Endothelial cell of umbilical vein (primary cell): Measurements from ENCODE around the gene CNTROB. TPM values are rescaled to one million over a fixed set of nuclear protein-coding genes. Genes with fewer than 3 reads are reported as not detected.

Source experiments
- BruUV-seq: library from RNA; stranded (reverse); fragments of 400-500 nt; replicated peaks from 2 replicates; lab custom pipeline; 2021; lab: Mats Ljungman, UMichigan
- CTCF ChIA-PET: fragments of 300-600, 350-600 bp; sonication (Branson Sonifier 250); formaldehyde crosslinking; loops from one replicate; lab custom pipeline; 2021; ENCODE audit warnings: antibody characterized with exemption, inconsistent platforms; lab: Charles Lee
- POLR2A ChIA-PET: fragments of 300-600, 350-600 bp; sonication (Branson Sonifier 250); formaldehyde crosslinking; loops from one replicate; lab custom pipeline; 2021; ENCODE audit warnings: antibody characterized with exemption, inconsistent platforms; lab: Charles Lee
- DNase-seq: peaks from one replicate; pipeline ENCODE4 v3.0.0-alpha.2; 2011; ENCODE audit warnings: low read depth, low spot score
- FAIRE-seq: peaks from 2 replicates; lab custom pipeline; 2011; peaks lifted over from hg19 to GRCh38; lab: Jason Lieb, UNC
- H2AFZ ChIP-seq: 2 replicates; pipeline ENCODE4 v1.6.0; 2012; ENCODE audit warnings: low read depth, low read length, control low read depth, inconsistent platforms
- H3K27ac ChIP-seq: 2 replicates; pipeline ENCODE4 v1.5.1; 2011; ENCODE audit warnings: low read depth, mild to moderate bottlenecking, control low read depth, low read length, moderate library complexity; ENCODE audit not compliant: insufficient read depth
- H3K27me3 ChIP-seq, 2 experiments: 2 replicates each; pipeline versions ENCODE4 v1.6.0 to v1.6.1; 2011; ENCODE audit warnings: low read length in 2 of 2, mixed read lengths in 1 of 2; ENCODE audit not compliant: control insufficient read depth in 2 of 2, insufficient read depth in 2 of 2
- H3K36me3 ChIP-seq, 2 experiments: 2 replicates in 1 of 2; 3 replicates in 1 of 2; pipeline ENCODE4 v1.5.1; 2011; ENCODE audit warnings: low read length in 2 of 2, mild to moderate bottlenecking in 1 of 2, moderate library complexity in 1 of 2; ENCODE audit not compliant: control insufficient read depth in 2 of 2, insufficient read depth in 2 of 2; ENCODE audit errors: extremely low read depth in 1 of 2
- H3K4me1 ChIP-seq: 3 replicates; pipeline ENCODE4 v1.5.1; 2011; ENCODE audit warnings: mild to moderate bottlenecking, low read length; ENCODE audit not compliant: control insufficient read depth, insufficient read depth; ENCODE audit errors: extremely low read depth
- H3K4me2 ChIP-seq: 2 replicates; pipeline ENCODE4 v1.6.1; 2011; ENCODE audit warnings: low read length, control low read depth, mixed read lengths; ENCODE audit not compliant: insufficient read depth
- H3K4me3 ChIP-seq, 3 experiments: fragments of 200-600 bp in 1 of 3; sonication (generic), shearing (Covaris generic) in 1 of 3; replicated peaks in 1 of 3; 2 replicates each; pipeline ENCODE4 v1.5.1; 2011 to 2016; ENCODE audit warnings: control low read depth in 3 of 3, low read length in 3 of 3, mild to moderate bottlenecking in 2 of 3, inconsistent platforms in 1 of 3, low read depth in 1 of 3, moderate library complexity in 1 of 3; ENCODE audit not compliant: insufficient read depth in 1 of 3
- H3K79me2 ChIP-seq: 2 replicates; pipeline ENCODE4 v1.6.0; 2012; ENCODE audit warnings: low read length, inconsistent platforms; ENCODE audit not compliant: control insufficient read depth, insufficient read depth
- H3K9ac ChIP-seq: replicated peaks from 2 replicates; pipeline ENCODE3; 2011; ENCODE audit warnings: low read length, control low read depth; ENCODE audit not compliant: insufficient read depth; ENCODE audit errors: extremely low read depth
- H3K9me1 ChIP-seq: replicated peaks from 3 replicates; pipeline ENCODE4 v1.6.0; 2011; ENCODE audit warnings: mild to moderate bottlenecking, low read length; ENCODE audit not compliant: control insufficient read depth, insufficient read depth; ENCODE audit errors: extremely low read depth
- H3K9me3 ChIP-seq: replicated peaks from 2 replicates; pipeline ENCODE4 v1.5.1; 2012; ENCODE audit warnings: low read length, inconsistent platforms; ENCODE audit not compliant: control insufficient read depth, insufficient read depth
- H4K20me1 ChIP-seq: replicated peaks from 2 replicates; pipeline ENCODE3; 2011; ENCODE audit warnings: mild to moderate bottlenecking, low read length; ENCODE audit not compliant: control insufficient read depth, insufficient read depth; ENCODE audit errors: extremely low read depth
- EZH2 ChIP-seq: IDR thresholded peaks from 2 replicates; pipeline ENCODE4 v1.6.1; 2012; ENCODE audit warnings: borderline replicate concordance, low read depth, mild to moderate bottlenecking, moderate library complexity, low read length, inconsistent platforms; ENCODE audit not compliant: severe bottlenecking
- FOS ChIP-seq: IDR thresholded peaks from 2 replicates; pipeline ENCODE4 v1.6.1; 2011; ENCODE audit warnings: mild to moderate bottlenecking, low read length, moderate library complexity, borderline replicate concordance; ENCODE audit not compliant: insufficient read depth
- GATA2 ChIP-seq: IDR thresholded peaks from 2 replicates; pipeline ENCODE4 v1.7.0; 2011; ENCODE audit warnings: low read depth, mild to moderate bottlenecking, moderate library complexity, mixed read lengths, low read length; ENCODE audit not compliant: insufficient read length, insufficient read depth
- JUN ChIP-seq: IDR thresholded peaks from 2 replicates; pipeline ENCODE4 v1.6.1; 2011; ENCODE audit warnings: borderline replicate concordance, low read depth; ENCODE audit not compliant: insufficient read length, insufficient read depth
- MAX ChIP-seq: IDR thresholded peaks from 2 replicates; pipeline ENCODE4 v1.6.1; 2011; ENCODE audit not compliant: insufficient read depth, insufficient read length
- MYC ChIP-seq: IDR thresholded peaks from one replicate; pipeline ENCODE4 v1.6.1; 2011; ENCODE audit warnings: mild to moderate bottlenecking, low read depth, low read length
- POLR2A ChIP-seq: IDR thresholded peaks from 2 replicates; pipeline ENCODE4 v1.6.1; 2012; ENCODE audit warnings: low read depth, mild to moderate bottlenecking, control low read depth, low read length
- POLR2AphosphoS5 ChIP-seq: IDR thresholded peaks from 2 replicates; pipeline ENCODE4 v1.6.1; 2012; ENCODE audit warnings: low read depth, mild to moderate bottlenecking, control low read depth, low read length, moderate library complexity; ENCODE audit not compliant: insufficient read depth
- dilution Hi-C: fragments of 300-500 bp; cut with MboI; formaldehyde crosslinking; loops from one replicate; pipeline ENCODE4 v1.15.0; 2019; ENCODE audit warnings: low sequenced_read_pairs; ENCODE audit not compliant: extremely low pct_ligation_motif_present
- intact Hi-C: fragments of 100-400 bp; cut with micrococcal nuclease; formaldehyde crosslinking; loops from one replicate; pipeline ENCODE4 v1.10.0; 2022
- polyA plus RNA-seq, 4 experiments: library from polyadenylated mRNA; depleted of rRNA in 3 of 4; stranded (reverse) in 3 of 4; unstranded in 1 of 4; fragments of >200 nt; gene quantifications; 2 replicates each; pipeline versions ENCODE4 v1.2.1 to v1.2.3, GENCODE V29; 2011 to 2012; ENCODE audit warnings: missing spikeins in 1 of 4
- total RNA-seq: library from RNA; stranded (reverse); gene quantifications from 2 replicates; pipeline ENCODE4 v1.2.3, GENCODE V29; 2021
- TF ChIP-seq, protein P1 (sequence below), 2 donors: IDR thresholded peaks; 1 replicate in 1 of 2; 2 replicates in 1 of 2; pipeline ENCODE4 v1.5.1; 2011; ENCODE audit warnings: low read length in 2 of 2, mild to moderate bottlenecking in 2 of 2, moderate library complexity in 2 of 2, control low read depth in 1 of 2, inconsistent platforms in 1 of 2, low read depth in 1 of 2; ENCODE audit not compliant: insufficient read depth in 1 of 2; ENCODE audit errors: extremely low read depth in 1 of 2

The CNTROB gene
- total and polyA plus RNA-seq, 2 donors (not counting 3 experiments of a cell fraction or from before 2014, with no cell fraction given), result 24.9 to 47.2 TPM

DNA sequence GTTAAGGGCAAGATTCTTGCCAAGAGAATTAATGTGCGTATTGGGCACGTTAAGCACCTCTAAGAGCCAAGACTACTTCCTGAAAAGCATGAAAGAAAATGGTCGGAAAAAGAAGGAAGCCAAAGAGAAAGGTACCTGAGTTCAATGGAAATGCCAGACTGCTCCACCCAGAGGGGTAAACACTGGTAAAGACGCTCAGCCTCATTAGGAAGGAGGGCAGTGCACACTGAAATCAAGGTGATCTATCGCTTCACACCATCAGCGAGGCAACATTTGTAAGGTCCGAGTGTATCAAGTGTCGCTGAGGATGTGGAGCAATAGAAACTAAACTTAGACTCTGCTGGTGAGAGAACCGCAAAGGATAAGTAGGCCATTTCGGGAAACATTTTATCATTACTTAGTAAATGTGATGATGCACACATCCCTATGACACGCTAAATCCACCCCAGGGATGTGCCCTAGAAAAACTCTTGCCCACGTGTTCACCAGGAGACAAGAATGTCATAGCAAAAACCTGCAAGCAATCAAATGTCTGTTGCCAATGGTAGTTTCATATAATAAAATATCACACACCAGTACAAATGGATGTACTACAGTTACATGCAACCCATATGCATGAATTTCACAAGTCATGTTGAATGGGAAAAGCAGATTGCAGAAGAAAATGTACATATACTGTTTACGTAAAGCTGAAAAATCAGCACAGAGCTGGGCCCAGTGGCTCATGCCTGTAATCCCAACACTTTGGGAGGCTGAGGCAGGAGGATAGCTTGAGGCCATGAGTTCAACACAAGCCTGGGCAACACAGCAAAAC lies 23.6 kb downstream of the CNTROB start:
- DNase-seq, result no peak
- Histone ChIP-seq H3K4me3 (no peak overlapping the region), H3K4me1 (no peaks in the 10 kb centered on the region), H4K20me1 (no peaks in the 10 kb centered on the region), H2AFZ (no peak overlapping the region), H3K27ac (no peak overlapping the region), H3K9ac (no peak overlapping the region), H3K79me2 (no peaks in the 10 kb centered on the region), H3K27me3 (peaks cover 0 to 2% of the 10 kb centered on the region in 2 experiments), H3K4me2 (no peak overlapping the region), H3K36me3 (no peaks in the 10 kb centered on the region), H3K9me3 (no peaks in the 10 kb centered on the region), H3K9me1 (no peaks in the 10 kb centered on the region)
- dilution Hi-C loops, result no loop called here
- BruUV-seq, result no TSS peak
- no peak for TF ChIP-seq FOS
- TF ChIP-seq GATA2, result no peak
- no peak for TF ChIP-seq MAX
- no peak for TF ChIP-seq MYC
- TF ChIP-seq EZH2, result no peak
- no peak for TF ChIP-seq JUN
- TF ChIP-seq POLR2A, result no peak
- TF ChIP-seq POLR2AphosphoS5, result no peak
- TF ChIP-seq, protein P1, sequence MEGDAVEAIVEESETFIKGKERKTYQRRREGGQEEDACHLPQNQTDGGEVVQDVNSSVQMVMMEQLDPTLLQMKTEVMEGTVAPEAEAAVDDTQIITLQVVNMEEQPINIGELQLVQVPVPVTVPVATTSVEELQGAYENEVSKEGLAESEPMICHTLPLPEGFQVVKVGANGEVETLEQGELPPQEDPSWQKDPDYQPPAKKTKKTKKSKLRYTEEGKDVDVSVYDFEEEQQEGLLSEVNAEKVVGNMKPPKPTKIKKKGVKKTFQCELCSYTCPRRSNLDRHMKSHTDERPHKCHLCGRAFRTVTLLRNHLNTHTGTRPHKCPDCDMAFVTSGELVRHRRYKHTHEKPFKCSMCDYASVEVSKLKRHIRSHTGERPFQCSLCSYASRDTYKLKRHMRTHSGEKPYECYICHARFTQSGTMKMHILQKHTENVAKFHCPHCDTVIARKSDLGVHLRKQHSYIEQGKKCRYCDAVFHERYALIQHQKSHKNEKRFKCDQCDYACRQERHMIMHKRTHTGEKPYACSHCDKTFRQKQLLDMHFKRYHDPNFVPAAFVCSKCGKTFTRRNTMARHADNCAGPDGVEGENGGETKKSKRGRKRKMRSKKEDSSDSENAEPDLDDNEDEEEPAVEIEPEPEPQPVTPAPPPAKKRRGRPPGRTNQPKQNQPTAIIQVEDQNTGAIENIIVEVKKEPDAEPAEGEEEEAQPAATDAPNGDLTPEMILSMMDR (IDR thresholded peaks at IDR 0.05; ENCODE audit: extremely low read depth in 1 of 2, insufficient read depth in 1 of 2, low read depth in 1 of 2, low read length in 2 of 2), result no peak
- ChIA-PET POLR2A (interaction anchor here (0.6 to 0.7 kb wide), 2 partner anchors 22 to 152 kb away, joined by 3 to 5 read pairs; no protein-coding TSS in a partner anchor), CTCF (interaction anchor here (0.7 to 1.7 kb wide), 6 partner anchors 10 to 86 kb away, joined by 3 to 4 read pairs (median 4); no protein-coding TSS in a partner anchor)
- intact Hi-C loops, result no loop called here
- FAIRE-seq, result no peak
